ENCODE measurements around the gene LRRC47.

Gene LRRC47

DNA sequence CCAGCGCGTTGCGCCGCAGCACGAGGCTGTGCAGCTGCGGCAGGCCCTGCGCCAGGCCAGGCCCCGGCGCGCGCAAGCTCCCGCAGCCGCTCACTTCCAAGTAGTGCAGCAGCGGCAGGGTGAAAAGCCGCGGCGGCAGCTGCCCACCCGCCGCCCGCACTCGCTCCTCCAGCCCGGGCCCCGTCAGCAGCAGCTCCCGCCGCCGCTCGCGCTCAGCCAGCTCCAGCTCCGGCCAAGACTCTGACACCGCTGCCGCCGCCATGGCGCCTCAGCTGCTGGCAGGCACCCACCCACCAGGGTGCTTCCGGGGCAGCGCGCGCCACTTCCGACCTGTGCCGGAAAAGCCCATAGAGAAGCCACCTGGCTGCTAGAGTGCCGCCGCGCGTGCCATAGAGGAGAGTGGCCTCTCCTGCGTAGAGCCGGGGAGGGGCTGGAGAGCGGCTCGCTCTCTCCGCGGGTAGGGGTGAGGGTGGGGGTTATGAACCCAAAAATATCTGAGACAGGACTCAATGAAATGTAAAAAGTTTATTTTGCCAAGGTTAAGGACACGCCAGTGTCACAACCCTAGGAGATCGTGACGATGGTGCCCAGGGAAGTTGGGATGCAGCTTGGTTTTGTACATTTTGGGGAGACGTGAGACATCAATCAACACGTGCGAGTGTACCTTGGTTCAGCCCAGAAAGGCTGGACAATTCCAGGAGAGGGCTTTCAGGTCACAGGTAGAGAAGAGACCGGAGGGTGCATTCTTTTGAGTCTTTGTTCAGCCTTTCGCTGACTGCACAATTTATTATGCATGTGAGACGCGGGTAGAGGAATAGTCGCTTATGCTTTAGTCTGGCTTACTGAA is at the start of gene LRRC47:
LRRC47 (minus strand) TSS at position 284 of the 847 bp plus-strand sequence; CDS start at position 262, 22 bp downstream.
- peak; percentile 88 to 89 for DNase-seq (ENCODE audit: low read depth in 2 of 2)

- no peak for DNase-seq (ENCODE audit: low read depth in 2 of 2)
Observed at GRCh38 chr1:3842912-3843311, 46.6 kb upstream of the LRRC47 start.

GRCh38 chr1:3841491-3841890 is 45.2 kb upstream of the LRRC47 start:
- DNase-seq (ENCODE audit: low read depth in 2 of 2) = no peak

DNA sequence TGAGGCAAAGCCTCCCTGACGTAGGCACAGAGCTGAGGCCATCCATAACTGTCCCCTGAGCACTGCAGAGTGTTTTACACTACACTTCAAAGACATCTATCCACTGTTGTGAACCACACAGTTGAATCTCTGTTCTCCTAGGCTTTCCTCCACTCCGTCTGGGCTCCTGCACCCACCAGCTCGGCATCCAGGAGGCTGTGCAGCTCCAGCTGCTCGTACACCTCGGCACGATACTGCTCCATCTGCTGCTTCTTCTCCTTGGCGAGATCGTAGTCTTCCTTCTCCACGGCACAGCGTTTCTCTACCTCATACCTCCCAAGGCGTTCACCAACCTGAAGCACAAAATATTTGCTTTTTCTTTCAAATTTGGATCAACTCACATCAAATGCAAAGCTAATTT is 42.5 kb upstream of the LRRC47 start:
- no peak for DNase-seq (ENCODE audit: low read depth in 2 of 2)

DNA sequence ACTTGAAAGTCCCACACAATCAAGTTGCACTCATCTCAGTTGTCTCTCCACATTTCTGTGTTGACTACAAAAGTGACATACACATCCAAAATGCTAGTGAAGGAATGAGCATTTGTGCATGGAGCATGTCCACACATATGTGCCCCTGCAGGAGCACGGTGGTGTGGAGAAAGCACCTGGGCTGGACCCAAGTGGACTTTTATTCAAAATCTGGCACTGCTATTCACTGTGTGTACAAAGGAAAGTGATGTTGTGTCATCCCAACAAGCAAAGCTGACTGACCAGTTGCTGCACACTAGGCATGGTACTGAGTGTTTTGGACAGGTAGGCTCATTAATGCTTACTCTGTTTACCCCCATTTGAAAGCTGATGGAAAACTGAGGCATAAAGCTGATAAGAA is 41.4 kb upstream of the LRRC47 start:
- no peak for DNase-seq (ENCODE audit: low read depth in 2 of 2)

GRCh38 chr1:3837200-3837599 is 40.9 kb upstream of the LRRC47 start:
- no peak for DNase-seq (ENCODE audit: low read depth in 2 of 2)

GRCh38 chr1:3836421-3836820 is 40.1 kb upstream of the LRRC47 start:
- DNase-seq (ENCODE audit: low read depth in 2 of 2) = no peak

DNA sequence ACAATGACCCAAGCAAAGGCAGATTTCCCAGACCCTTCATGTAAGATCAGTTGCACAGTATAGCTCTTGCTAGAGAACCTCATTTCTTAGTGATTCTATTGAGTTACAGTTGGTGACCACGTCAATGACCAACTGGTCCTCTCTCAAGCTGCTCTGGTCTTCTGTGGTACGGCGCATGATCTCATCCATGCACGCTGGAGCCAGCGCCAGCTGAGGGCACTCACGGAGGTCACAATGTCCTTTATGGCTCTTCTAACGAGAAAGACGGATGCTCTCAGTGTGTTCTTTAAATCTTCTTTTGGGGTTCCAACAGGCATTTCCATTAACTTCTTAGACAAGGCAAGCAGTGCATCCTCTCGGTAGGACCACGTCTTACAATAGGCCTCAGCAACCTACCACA is 38.4 kb upstream of the LRRC47 start:
- no peak for DNase-seq (ENCODE audit: low read depth in 2 of 2)

DNA sequence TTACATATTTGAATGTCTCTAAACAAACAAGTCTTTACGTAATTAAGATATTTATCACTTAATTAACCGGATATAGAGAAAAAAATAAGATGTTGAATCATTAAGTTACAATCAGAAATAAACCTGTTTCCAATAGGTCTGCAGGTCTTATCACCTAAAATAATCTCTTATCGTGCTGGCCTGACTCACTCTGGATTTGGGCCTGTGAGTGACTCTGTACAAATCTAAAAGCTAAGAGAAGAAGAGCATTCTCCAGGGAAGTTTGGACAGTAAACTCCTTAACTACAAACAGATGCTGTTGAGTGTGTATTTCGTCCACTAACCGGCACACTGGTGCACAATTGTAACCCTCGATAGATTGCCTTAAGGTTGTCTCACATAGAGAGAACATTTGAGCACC is 35.4 kb upstream of the LRRC47 start:
- no peak for DNase-seq (ENCODE audit: low read depth in 2 of 2)

DNA sequence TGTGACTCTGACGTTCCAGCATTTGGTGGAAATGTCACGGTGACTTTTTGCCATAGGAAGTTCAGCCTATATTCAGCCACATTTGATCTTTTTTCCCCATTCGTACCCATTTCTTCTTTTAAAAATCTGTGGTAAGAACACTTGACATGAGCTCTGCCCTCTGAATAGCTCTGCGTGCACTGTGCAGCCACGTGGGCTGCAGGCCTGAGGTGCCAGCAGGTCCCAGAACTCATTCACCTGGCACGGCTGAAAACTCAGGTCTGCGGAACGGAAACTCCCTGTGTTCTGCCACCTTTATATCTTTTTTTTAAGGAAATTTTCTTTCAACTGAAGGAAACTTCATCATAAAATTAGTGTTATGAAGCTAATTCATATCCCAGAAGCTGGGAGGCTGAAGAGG is 32.1 kb upstream of the LRRC47 start:
- no peak for DNase-seq (ENCODE audit: low read depth in 2 of 2)

DNA sequence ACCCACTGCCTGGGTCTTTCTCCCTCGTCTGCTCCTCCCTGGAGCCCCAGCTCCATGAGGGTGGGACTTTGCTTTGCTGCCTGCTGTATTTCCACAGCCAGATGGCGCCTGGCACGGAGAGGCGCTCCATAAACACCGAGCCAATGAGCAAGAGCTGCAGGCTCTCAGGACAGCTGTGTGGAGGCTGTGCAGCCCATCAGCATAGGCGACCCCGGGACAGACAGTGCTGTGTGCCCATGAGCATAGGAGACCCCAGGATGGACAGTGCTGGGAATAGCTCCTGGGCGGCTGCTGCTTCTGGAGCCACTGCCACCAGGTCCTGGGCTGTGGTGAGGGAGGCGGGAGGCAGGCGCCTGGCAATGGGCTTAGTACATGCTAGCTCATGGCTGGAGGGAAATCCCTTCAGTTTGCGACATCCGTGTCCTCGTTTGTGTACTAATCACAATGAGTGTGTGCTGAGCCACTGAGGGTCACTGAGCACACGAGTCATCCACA is 31.6 kb upstream of the LRRC47 start:
- DNase-seq (ENCODE audit: low read depth in 2 of 2) = no peak

DNA sequence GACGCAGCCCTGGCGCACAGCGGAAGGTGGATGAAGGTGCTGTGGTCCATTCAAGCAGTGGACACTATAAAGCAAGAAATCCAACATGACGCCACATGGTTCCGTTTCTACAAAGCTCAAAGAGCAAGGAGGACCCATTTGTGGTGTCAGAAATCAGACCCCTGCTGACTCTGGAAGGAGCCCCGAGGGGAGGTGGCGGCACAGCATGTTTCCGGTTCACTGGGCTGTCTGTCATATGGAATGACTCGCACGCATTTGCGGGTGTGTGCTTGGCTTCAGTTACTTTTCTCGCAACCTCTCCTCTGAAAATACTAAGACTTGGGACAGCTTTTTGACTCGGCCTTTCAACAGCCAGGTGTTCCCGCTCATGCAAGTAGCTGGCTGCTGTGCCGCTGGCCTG is 29.1 kb upstream of the LRRC47 start:
- no peak for DNase-seq (ENCODE audit: low read depth in 2 of 2)

- no peak for DNase-seq (ENCODE audit: low read depth in 2 of 2)
Observed at GRCh38 chr1:3824650-3825049, 28.4 kb upstream of the LRRC47 start.

DNA sequence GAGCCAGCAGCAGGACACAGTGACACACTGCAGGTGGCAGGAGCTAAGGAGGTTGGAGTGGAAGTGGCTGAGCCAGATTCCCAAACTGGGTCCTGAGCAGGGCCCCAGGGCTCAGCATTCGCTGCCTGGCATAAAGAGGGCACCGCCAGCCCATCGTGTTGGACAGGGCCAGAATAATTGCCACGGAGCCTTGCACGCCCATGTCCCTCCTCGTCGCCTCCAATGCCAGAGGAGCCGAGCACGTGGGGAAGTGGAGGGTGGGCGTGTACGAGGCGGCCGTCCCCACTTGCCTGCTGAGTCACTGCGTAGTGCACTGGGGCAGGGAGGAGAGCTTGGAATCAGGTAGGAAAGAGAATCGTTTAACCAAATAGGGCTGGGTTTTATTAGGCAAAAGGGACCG is 26.1 kb upstream of the LRRC47 start:
- no peak for DNase-seq (ENCODE audit: low read depth in 2 of 2)

DNA sequence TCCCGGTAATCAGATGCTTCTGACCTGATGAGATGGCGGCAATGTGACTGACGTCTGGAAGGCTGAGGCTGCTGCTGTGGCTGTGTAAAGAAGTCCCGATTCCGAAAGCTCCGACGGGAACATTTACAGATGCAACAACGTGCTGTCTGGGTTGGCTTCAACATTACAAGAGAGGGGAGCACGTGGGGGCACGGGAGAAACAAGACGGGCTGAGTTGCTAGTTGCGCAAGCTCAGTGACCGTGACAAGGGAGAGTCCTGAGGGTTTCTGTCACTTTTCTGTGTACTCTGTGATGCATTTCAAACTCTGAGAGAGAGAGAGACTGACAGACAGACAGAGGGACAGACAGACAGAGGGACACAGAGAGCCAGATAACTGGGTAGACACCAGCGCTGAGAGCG is 25.6 kb upstream of the LRRC47 start:
- DNase-seq (ENCODE audit: low read depth in 2 of 2) = no peak

- DNase-seq (ENCODE audit: low read depth in 2 of 2) = no peak
Observed at GRCh38 chr1:3821447-3821846, 25.1 kb upstream of the LRRC47 start.

DNA sequence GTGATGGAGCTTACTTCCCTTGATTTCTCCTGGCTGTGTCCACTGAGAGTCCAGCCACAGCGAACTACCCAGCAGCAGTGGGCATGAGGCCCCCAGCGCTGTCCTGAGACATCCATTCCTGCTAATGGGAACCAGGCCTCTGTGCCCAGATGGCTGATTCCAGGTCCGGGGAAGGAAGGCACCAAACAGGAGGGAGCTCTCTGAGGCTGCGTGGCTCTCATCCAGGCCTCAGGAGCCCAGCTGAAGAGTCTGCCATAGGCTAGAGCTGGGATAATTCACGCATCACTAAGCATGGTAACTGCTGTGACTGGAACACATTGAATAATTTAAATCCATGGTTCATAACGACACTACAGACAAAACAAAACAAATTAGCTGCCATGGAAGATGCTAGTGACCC is 24.7 kb upstream of the LRRC47 start:
- DNase-seq (ENCODE audit: low read depth in 2 of 2) = no peak

- no peak for DNase-seq (ENCODE audit: low read depth in 2 of 2)
Observed at GRCh38 chr1:3820316-3820715, 24.0 kb upstream of the LRRC47 start.

GRCh38 chr1:3819771-3820200 is 23.5 kb upstream of the LRRC47 start:
- DNase-seq (ENCODE audit: low read depth in 2 of 2) = no peak

DNA sequence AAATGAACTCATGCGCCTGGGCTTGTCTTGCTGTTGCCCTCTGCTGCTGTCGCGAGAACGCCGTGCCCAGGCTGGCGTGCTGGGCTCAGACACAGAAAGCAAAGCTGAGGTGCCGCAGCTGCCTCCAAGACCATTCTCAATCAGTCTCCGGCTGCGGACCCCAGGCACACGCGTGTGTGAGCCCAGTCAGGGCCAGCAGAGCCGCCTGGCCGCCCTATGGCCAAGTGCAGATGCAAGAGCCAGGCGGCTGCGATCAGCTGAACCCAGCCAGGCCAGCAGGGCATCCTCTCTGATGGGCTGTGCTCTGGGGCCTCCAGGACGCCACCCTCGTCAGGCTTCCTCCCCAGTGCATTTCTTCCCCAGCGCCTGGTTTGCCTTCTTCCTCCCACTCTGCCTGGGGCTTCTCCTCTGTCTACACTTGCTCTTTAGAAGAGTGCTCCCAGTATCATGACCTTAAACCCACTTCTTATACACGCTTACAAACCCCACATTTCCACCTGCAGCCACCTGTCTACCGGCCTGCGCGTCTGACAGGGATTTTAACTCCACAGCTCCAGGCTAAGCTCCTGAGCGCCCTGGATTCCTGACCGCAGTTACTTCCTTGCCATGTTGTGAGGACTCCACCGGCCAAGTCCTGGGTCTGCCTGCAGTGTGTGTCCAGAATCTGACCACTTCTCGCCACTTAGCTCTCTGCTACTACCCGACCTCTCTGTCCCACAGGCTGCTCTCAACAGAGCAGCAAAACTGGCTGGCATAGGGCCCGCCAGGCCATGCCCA is 21.7 kb upstream of the LRRC47 start:
- no peak for DNase-seq (ENCODE audit: low read depth in 2 of 2)

DNA sequence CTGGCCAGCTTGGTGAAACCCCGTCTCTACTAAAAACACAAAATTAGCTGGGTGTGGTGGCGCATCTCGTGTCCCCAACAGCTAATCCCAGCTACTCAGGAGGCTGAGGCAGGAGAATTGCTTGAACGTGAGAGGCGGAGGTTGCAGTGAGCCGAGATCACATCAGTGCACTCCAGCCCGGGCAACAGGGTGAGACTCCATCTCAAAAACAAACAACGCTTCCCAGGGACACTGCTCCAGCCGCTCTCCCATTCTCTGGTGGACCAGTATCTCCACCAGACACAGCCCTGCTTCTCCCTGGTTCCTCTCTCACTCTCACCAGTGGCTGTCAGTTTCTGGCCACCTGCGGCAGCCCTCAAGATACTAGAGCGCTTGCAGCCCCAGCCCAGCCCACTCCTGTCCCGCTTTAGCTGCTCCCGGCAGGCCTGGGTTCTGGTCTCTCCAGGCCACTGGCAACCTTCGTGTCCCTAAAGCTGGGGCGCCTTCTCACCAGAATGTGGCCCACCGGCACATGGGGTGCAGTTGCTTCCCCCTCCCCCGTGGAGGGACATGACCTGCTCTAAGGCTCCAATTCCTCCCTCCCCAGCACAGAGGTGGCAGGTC is 20.9 kb upstream of the LRRC47 start:
- no peak for DNase-seq (ENCODE audit: low read depth in 2 of 2)

GRCh38 chr1:3816331-3817137 is 20.2 kb upstream of the LRRC47 start:
- no peak for DNase-seq (ENCODE audit: low read depth in 2 of 2)
